ENCODE measurements around the gene PRKN.

DNA sequence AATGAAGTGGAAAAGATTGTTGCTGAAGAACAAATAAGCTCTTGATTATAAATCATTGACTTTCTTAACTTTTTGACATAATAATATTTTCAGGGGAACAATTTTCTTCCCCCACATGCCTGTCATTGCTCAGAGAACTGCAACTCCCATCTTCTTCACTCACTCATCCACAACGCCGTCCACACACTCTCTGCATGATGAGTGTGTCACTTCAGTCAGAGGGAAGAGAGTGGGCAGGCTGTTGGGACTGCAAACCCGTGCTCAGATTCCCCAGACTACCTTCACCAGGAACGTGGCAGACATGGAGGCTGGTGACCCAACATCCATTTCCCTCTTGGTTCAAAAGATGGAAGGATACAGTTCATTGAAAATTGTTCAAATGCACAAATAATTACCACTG is 650.8 kb downstream of the PRKN start:
- TF ChIP-seq CCAR2 (IDR thresholded peaks at IDR 0.05; ENCODE audit: low read depth, low read length) (no peak), TARDBP (IDR thresholded peaks at IDR 0.05) (no peak), JUN (IDR thresholded peaks at IDR 0.05; ENCODE audit: borderline replicate concordance, low read depth, low read length) (no peak), JUN (CRISPR knock-in tag; IDR thresholded peaks at IDR 0.05; ENCODE audit: borderline replicate concordance) (no peak), POU5F1 (IDR thresholded peaks at IDR 0.05; ENCODE audit: borderline replicate concordance, low read depth, low read length, partially characterized antibody) (no peak), ZSCAN29 (IDR thresholded peaks at IDR 0.05) (no peak)
- TF ChIP-seq, protein P1, sequence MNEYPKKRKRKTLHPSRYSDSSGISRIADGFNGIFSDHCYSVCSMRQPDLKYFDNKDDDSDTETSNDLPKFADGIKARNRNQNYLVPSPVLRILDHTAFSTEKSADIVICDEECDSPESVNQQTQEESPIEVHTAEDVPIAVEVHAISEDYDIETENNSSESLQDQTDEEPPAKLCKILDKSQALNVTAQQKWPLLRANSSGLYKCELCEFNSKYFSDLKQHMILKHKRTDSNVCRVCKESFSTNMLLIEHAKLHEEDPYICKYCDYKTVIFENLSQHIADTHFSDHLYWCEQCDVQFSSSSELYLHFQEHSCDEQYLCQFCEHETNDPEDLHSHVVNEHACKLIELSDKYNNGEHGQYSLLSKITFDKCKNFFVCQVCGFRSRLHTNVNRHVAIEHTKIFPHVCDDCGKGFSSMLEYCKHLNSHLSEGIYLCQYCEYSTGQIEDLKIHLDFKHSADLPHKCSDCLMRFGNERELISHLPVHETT (CRISPR knock-in tag; conservative IDR thresholded peaks at IDR 0.05 in 1 of 2, IDR thresholded peaks at IDR 0.05 in 1 of 2): no peak
- TF ChIP-seq, protein P2, sequence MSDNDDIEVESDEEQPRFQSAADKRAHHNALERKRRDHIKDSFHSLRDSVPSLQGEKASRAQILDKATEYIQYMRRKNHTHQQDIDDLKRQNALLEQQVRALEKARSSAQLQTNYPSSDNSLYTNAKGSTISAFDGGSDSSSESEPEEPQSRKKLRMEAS (CRISPR knock-in tag; IDR thresholded peaks at IDR 0.05): no peak
- TF ChIP-seq, protein P3, sequence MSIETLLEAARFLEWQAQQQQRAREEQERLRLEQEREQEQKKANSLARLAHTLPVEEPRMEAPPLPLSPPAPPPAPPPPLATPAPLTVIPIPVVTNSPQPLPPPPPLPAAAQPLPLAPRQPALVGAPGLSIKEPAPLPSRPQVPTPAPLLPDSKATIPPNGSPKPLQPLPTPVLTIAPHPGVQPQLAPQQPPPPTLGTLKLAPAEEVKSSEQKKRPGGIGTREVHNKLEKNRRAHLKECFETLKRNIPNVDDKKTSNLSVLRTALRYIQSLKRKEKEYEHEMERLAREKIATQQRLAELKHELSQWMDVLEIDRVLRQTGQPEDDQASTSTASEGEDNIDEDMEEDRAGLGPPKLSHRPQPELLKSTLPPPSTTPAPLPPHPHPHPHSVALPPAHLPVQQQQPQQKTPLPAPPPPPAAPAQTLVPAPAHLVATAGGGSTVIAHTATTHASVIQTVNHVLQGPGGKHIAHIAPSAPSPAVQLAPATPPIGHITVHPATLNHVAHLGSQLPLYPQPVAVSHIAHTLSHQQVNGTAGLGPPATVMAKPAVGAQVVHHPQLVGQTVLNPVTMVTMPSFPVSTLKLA (conservative IDR thresholded peaks at IDR 0.05): no peak
